ENCODE results near the gene EEF2KMT.
"Not testable (repeated sequence)": the region's sequence is repeated elsewhere in the genome, so short reads cannot be mapped to it uniquely, and the experiment has no call there.

GRCh38 chr16:5096437-5097060, 1.0 kb downstream of the EEF2KMT start:
- TF ChIP-seq, protein P1, sequence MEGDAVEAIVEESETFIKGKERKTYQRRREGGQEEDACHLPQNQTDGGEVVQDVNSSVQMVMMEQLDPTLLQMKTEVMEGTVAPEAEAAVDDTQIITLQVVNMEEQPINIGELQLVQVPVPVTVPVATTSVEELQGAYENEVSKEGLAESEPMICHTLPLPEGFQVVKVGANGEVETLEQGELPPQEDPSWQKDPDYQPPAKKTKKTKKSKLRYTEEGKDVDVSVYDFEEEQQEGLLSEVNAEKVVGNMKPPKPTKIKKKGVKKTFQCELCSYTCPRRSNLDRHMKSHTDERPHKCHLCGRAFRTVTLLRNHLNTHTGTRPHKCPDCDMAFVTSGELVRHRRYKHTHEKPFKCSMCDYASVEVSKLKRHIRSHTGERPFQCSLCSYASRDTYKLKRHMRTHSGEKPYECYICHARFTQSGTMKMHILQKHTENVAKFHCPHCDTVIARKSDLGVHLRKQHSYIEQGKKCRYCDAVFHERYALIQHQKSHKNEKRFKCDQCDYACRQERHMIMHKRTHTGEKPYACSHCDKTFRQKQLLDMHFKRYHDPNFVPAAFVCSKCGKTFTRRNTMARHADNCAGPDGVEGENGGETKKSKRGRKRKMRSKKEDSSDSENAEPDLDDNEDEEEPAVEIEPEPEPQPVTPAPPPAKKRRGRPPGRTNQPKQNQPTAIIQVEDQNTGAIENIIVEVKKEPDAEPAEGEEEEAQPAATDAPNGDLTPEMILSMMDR (IDR thresholded peaks at IDR 0.05) = not testable (repeated sequence)
- not testable (repeated sequence) for TF ChIP-seq RCOR1 (IDR thresholded peaks at IDR 0.05; ENCODE audit: low read length); POLR2AphosphoS5 (IDR thresholded peaks at IDR 0.05; ENCODE audit: low read depth, low read length); FOXJ3 (CRISPR knock-in tag; IDR thresholded peaks at IDR 0.05); RXRA (IDR thresholded peaks at IDR 0.05; ENCODE audit: borderline replicate concordance, low read depth); NRF1 (IDR thresholded peaks at IDR 0.05; ENCODE audit: low read depth, low read length); CHD2 (IDR thresholded peaks at IDR 0.05; ENCODE audit: low read length, partially characterized antibody); NFIC (IDR thresholded peaks at IDR 0.05; ENCODE audit: borderline replicate concordance); GATA2 (CRISPR knock-in tag; IDR thresholded peaks at IDR 0.05); RAD21 (IDR thresholded peaks at IDR 0.05; ENCODE audit: low read length); EP300 (IDR thresholded peaks at IDR 0.05; ENCODE audit: borderline replicate concordance in 1 of 2, low read depth in 1 of 2, low read length in 1 of 2)
